CD4-positive, alpha-beta T cell treated with Interleukin-4 for 4 hours (primary cell): Measurements from ENCODE around the gene NR2F1.
"Not testable (repeated sequence)": the region's sequence is repeated elsewhere in the genome, so short reads cannot be mapped to it uniquely, and the experiment has no call there.

Experiments
- DNase-seq: peaks from one replicate; pipeline ENCODE4 v3.0.0-alpha.2; 2020

NR2F1 gene

GRCh38 chr5:93582677-93583438, at the start of gene NR2F1:
Gene NR2F1 (plus strand): TSS chr5:93583222. CDS start chr5:93585024, 1,802 bp downstream.
- DNase-seq = no peak

GRCh38 chr5:93545872-93546271, 37.1 kb upstream of the NR2F1 start:
- no peak for DNase-seq

- not testable (repeated sequence) for DNase-seq
Measured at GRCh38 chr5:93549594-93549993, 33.4 kb upstream of the NR2F1 start.

- DNase-seq = no peak
Measured at GRCh38 chr5:93557021-93557604, 25.9 kb upstream of the NR2F1 start.

GRCh38 chr5:93566091-93566490, 16.9 kb upstream of the NR2F1 start:
- no peak for DNase-seq

- no peak for DNase-seq
Measured at GRCh38 chr5:93567424-93567823, 15.6 kb upstream of the NR2F1 start.

GRCh38 chr5:93569300-93570160, 13.5 kb upstream of the NR2F1 start:
- DNase-seq = no peak

- no peak for DNase-seq
Measured at GRCh38 chr5:93570294-93571113, 12.5 kb upstream of the NR2F1 start.

- DNase-seq = no peak
Measured at GRCh38 chr5:93571114-93571949, 11.7 kb upstream of the NR2F1 start.

- DNase-seq = no peak
Measured at GRCh38 chr5:93572101-93572607, 10.9 kb upstream of the NR2F1 start.

GRCh38 chr5:93572608-93573353, 10.2 kb upstream of the NR2F1 start:
- no peak for DNase-seq

- no peak for DNase-seq
Measured at GRCh38 chr5:93573354-93574351, 9.4 kb upstream of the NR2F1 start.

GRCh38 chr5:93574491-93575305, 8.3 kb upstream of the NR2F1 start:
- no peak for DNase-seq

- no peak for DNase-seq
Measured at GRCh38 chr5:93575461-93576414, 7.3 kb upstream of the NR2F1 start.

GRCh38 chr5:93576994-93577853, 5.8 kb upstream of the NR2F1 start:
- DNase-seq = no peak
